GM19193 (cell line): ENCODE results near the gene NHERF1.

Source experiments
- POLR2A ChIP-seq: IDR thresholded peaks from 4 replicates; pipeline ENCODE4 v1.6.1; 2011; ENCODE audit not compliant: insufficient read depth, insufficient read length; ENCODE audit errors: extremely low read depth

Gene NHERF1

GRCh38 chr17:74748529-74749278 is at the start of gene NHERF1:
Gene NHERF1 (plus strand): TSS chr17:74748628. CDS start chr17:74748847, 219 bp downstream.
- TF ChIP-seq POLR2A: peak; percentile 97

GRCh38 chr17:74699236-74699635 is 49.2 kb upstream of the NHERF1 start:
- TF ChIP-seq POLR2A: no peak

GRCh38 chr17:74702116-74702871 is 46.1 kb upstream of the NHERF1 start:
- TF ChIP-seq POLR2A: no peak

- TF ChIP-seq POLR2A: no peak
Observed at GRCh38 chr17:74703311-74703710, 45.1 kb upstream of the NHERF1 start.

- TF ChIP-seq POLR2A: no peak
Observed at GRCh38 chr17:74704544-74704943, 43.9 kb upstream of the NHERF1 start.

GRCh38 chr17:74711058-74711824 is 37.2 kb upstream of the NHERF1 start:
- no peak for TF ChIP-seq POLR2A

GRCh38 chr17:74712301-74712700 is 36.1 kb upstream of the NHERF1 start:
- no peak for TF ChIP-seq POLR2A

- TF ChIP-seq POLR2A: no peak
Observed at GRCh38 chr17:74712756-74713155, 35.7 kb upstream of the NHERF1 start, which contains the start of gene CD300LF. Gene CD300LF (minus strand): TSS chr17:74712923. CDS start chr17:74712866, 57 bp downstream.

GRCh38 chr17:74713171-74713755 is 35.2 kb upstream of the NHERF1 start:
- no peak for TF ChIP-seq POLR2A

- no peak for TF ChIP-seq POLR2A
Observed at GRCh38 chr17:74715144-74715543, 33.3 kb upstream of the NHERF1 start.

GRCh38 chr17:74720506-74720905 is 27.9 kb upstream of the NHERF1 start:
- TF ChIP-seq POLR2A: no peak

GRCh38 chr17:74722782-74723181 is 25.6 kb upstream of the NHERF1 start:
- no peak for TF ChIP-seq POLR2A

GRCh38 chr17:74723891-74724290 is 24.5 kb upstream of the NHERF1 start:
- TF ChIP-seq POLR2A: no peak

- TF ChIP-seq POLR2A: no peak
Observed at GRCh38 chr17:74725111-74725510, 23.3 kb upstream of the NHERF1 start.
